Left lung (tissue), 10 donors: ENCODE results near the gene RAET1L. TPM values are rescaled to one million over a fixed set of nuclear protein-coding genes. Genes with fewer than 3 reads are reported as not detected.
A peak's percentile ranks its signal among the peaks of the same experiment; 100 is the strongest.
"Not testable (repeated sequence)": the region's sequence is repeated elsewhere in the genome, so short reads cannot be mapped to it uniquely, and the experiment has no call there.

ENCODE experiments used
- ATAC-seq: fragments of 200-7000 bp; cut with Tn5 transposase; one replicate; pipeline ENCODE4 v1.9.1; 2020; ENCODE audit warnings: moderate library complexity
- DNase-seq, 4 donors: peaks; one replicate each; pipeline ENCODE4 v3.0.0-alpha.2; 2013 to 2020
- H3K27ac ChIP-seq, 2 donors: fragments of 200-600 bp; sonication (generic) in 1 of 2; one replicate each; pipeline versions ENCODE4 v1.5.0 to v1.8.0; 2020 to 2021
- H3K27me3 ChIP-seq, 2 donors: fragments of 200-600 bp; sonication (generic) in 1 of 2; one replicate each; pipeline versions ENCODE4 v1.5.0 to v1.8.0; 2020 to 2021
- H3K36me3 ChIP-seq, 2 donors: fragments of 200-600 bp; sonication (generic) in 1 of 2; one replicate each; pipeline versions ENCODE4 v1.5.0 to v1.8.0; 2020 to 2021
- H3K4me1 ChIP-seq, 2 donors: fragments of 200-600 bp; one replicate each; pipeline ENCODE4 v1.8.0; 2021
- H3K4me3 ChIP-seq, 2 donors: fragments of 200-600 bp; sonication (generic) in 1 of 2; one replicate each; pipeline versions ENCODE4 v1.5.0 to v1.8.0; 2020 to 2021; ENCODE audit warnings: mild to moderate bottlenecking in 1 of 2
- H3K9me3 ChIP-seq, 2 donors: fragments of 200-600 bp; sonication (generic) in 1 of 2; one replicate each; pipeline versions ENCODE4 v1.5.0 to v1.8.0; 2020 to 2021
- CTCF ChIP-seq, 2 donors: fragments of 200-600 bp; sonication (generic) in 1 of 2; IDR thresholded peaks; one replicate each; pipeline versions ENCODE4 v1.5.0 to v1.8.0; 2021; ENCODE audit warnings: antibody characterized with exemption in 2 of 2
- intact Hi-C, 2 donors: fragments of 100-400 bp; cut with DNase I; formaldehyde crosslinking; loops; one replicate each; pipeline versions ENCODE4 v1.11.2 to v1.14.2; 2022
- polyA plus RNA-seq, 6 donors: library from polyadenylated mRNA; unstranded; fragments of 120-200 nt; gene quantifications; one replicate each; pipeline ENCODE4 v1.2.1, GENCODE V29; 2013; ENCODE audit not compliant: insufficient read length in 6 of 6
- total RNA-seq, 2 donors: library from RNA; stranded (reverse); fragmentation: NEBNext Ultra II Directional; extraction: Animal tissue kit (Norgen Biotek cat#: 25700); gene quantifications; one replicate each; pipeline ENCODE4 v1.2.1, GENCODE V29; 2021
- donor health status: DM: no; HTN: yes; CAD: no.
- donor health status: DM: no; HTN: no; CAD: no.

RAET1L gene
- total and polyA plus RNA-seq, 8 donors, result 0.15 to 0.58 (median 0.17) TPM; not detected in 5

GRCh38 chr6:150024646-150025155, 631 bp downstream of the RAET1L start:
- intact Hi-C loops, result no loop called here
- Histone ChIP-seq H3K36me3 (no peaks in the 10 kb centered on the region), H3K4me1 (peaks cover 9 to 10% of the 10 kb centered on the region in 2 donors), H3K27ac (no peak overlapping the region), H3K9me3 (no peaks in the 10 kb centered on the region), H3K4me3 (no peak overlapping the region), H3K27me3 (peaks cover 10 to 53% of the 10 kb centered on the region in 2 donors)
- DNase-seq (no peak), ATAC-seq (no peak)
- no peak for TF ChIP-seq CTCF (IDR thresholded peaks at IDR 0.05)

- ATAC-seq, H3K9me3 ChIP-seq, H3K36me3 ChIP-seq, H3K27ac ChIP-seq, H3K4me3 ChIP-seq, DNase-seq, intact Hi-C loops: not testable (repeated sequence)
- Histone ChIP-seq H3K4me1 (peaks cover 9 to 10% of the 10 kb centered on the region in 2 donors), H3K27me3 (peaks cover 10 to 57% of the 10 kb centered on the region in 2 donors)
Measured at GRCh38 chr6:150024021-150024420, 1.3 kb downstream of the RAET1L start.

GRCh38 chr6:150021870-150022269, 3.5 kb downstream of the RAET1L start:
- H3K9me3 ChIP-seq, H3K36me3 ChIP-seq, intact Hi-C loops, DNase-seq, ATAC-seq, H3K4me3 ChIP-seq, H3K27ac ChIP-seq: not testable (repeated sequence)
- peaks cover 16 to 57% of the 10 kb centered on the region in 2 donors for H3K27me3 ChIP-seq
- H3K4me1 ChIP-seq, result peaks cover 9 to 10% of the 10 kb centered on the region in 2 donors

- TF ChIP-seq CTCF (IDR thresholded peaks at IDR 0.05), result no peak
- Histone ChIP-seq H3K27me3 (peaks cover 24 to 57% of the 10 kb centered on the region in 2 donors), H3K9me3 (no peaks in the 10 kb centered on the region), H3K4me1 (no peaks in the 10 kb centered on the region), H3K36me3 (no peaks in the 10 kb centered on the region), H3K27ac (no peak overlapping the region), H3K4me3 (no peak overlapping the region)
- ATAC-seq (no peak), DNase-seq (no peak)
- intact Hi-C loops, result loop anchor here in 1 of 2 donors (5.0 kb wide), 1 partner anchor 87 kb away; no protein-coding TSS in a partner anchor
Measured at GRCh38 chr6:150018846-150019580, 6.3 kb downstream of the RAET1L start.

GRCh38 chr6:150017186-150017521, 8.2 kb downstream of the RAET1L start:
- not testable (repeated sequence) for H3K4me3 ChIP-seq, H3K9me3 ChIP-seq, ATAC-seq, DNase-seq, H3K36me3 ChIP-seq, H3K27ac ChIP-seq, H3K4me1 ChIP-seq
- intact Hi-C loops, result loop anchor here in 1 of 2 donors (5.0 kb wide), 1 partner anchor 85 kb away; no protein-coding TSS in a partner anchor
- peaks cover 35 to 73% of the 10 kb centered on the region in 2 donors for H3K27me3 ChIP-seq

- Histone ChIP-seq H3K27ac (no peak overlapping the region), H3K27me3 (peaks cover 41 to 79% of the 10 kb centered on the region in 2 donors), H3K9me3 (no peaks in the 10 kb centered on the region), H3K4me3 (no peak overlapping the region), H3K36me3 (no peaks in the 10 kb centered on the region), H3K4me1 (no peaks in the 10 kb centered on the region)
- intact Hi-C loops, result loop anchor here in 1 of 2 donors (5.0 kb wide), 1 partner anchor 84 kb away; no protein-coding TSS in a partner anchor
- peak; percentile 60 to 69 for TF ChIP-seq CTCF (IDR thresholded peaks at IDR 0.05)
- DNase-seq (peak in 2 of 4 donors; percentile 45 to 72), ATAC-seq (peak; percentile 94)
Measured at GRCh38 chr6:150016324-150017185, 8.8 kb downstream of the RAET1L start.

- peak; percentile 31 for ATAC-seq
- not testable (repeated sequence) for DNase-seq, H3K4me3 ChIP-seq, H3K27ac ChIP-seq, H3K9me3 ChIP-seq, H3K36me3 ChIP-seq, H3K4me1 ChIP-seq
- peaks cover 41 to 90% of the 10 kb centered on the region in 2 donors for H3K27me3 ChIP-seq
- intact Hi-C loops, result loop anchor here in 1 of 2 donors (5.0 kb wide), 1 partner anchor 83 kb away; no protein-coding TSS in a partner anchor
Measured at GRCh38 chr6:150015281-150016001, 9.9 kb downstream of the RAET1L start.

GRCh38 chr6:150014623-150015280, 10.6 kb downstream of the RAET1L start:
- not testable (repeated sequence) for H3K36me3 ChIP-seq, H3K4me3 ChIP-seq, H3K4me1 ChIP-seq, DNase-seq, H3K27ac ChIP-seq, H3K9me3 ChIP-seq, ATAC-seq
- intact Hi-C loops, result loop anchor here in 1 of 2 donors (5.0 kb wide), 1 partner anchor 82 kb away; no protein-coding TSS in a partner anchor
- peaks cover 41 to 97% of the 10 kb centered on the region in 2 donors for H3K27me3 ChIP-seq
